Large intestine (tissue), 3 donors: Measurements from ENCODE around the gene GNG12. TPM values are rescaled to one million over a fixed set of nuclear protein-coding genes. Genes with fewer than 3 reads are reported as not detected.
A peak's percentile ranks its signal among the peaks of the same experiment; 100 is the strongest.
"Not testable (repeated sequence)": the region's sequence is repeated elsewhere in the genome, so short reads cannot be mapped to it uniquely, and the experiment has no call there.

Experiments
- DNase-seq, 2 donors: peaks; one replicate each; pipeline versions ENCODE4 v3.0.0 to v3.0.0-alpha.2; 2013
- H3K27ac ChIP-seq: one replicate; pipeline ENCODE4 v1.5.1; 2013; ENCODE audit warnings: low read length
- H3K27me3 ChIP-seq: 2 replicates; pipeline ENCODE4 v1.6.1; 2013; ENCODE audit warnings: low read length; ENCODE audit not compliant: control insufficient read depth, insufficient read depth
- H3K36me3 ChIP-seq: 2 replicates; pipeline ENCODE4 v1.6.1; 2013; ENCODE audit warnings: low read length; ENCODE audit not compliant: control insufficient read depth, insufficient read depth
- H3K4me1 ChIP-seq: one replicate; pipeline ENCODE4 v1.6.1; 2013; ENCODE audit warnings: low read length; ENCODE audit not compliant: control insufficient read depth, insufficient read depth
- H3K4me3 ChIP-seq: one replicate; pipeline ENCODE4 v1.5.1; 2013; ENCODE audit warnings: low read length
- H3K9me3 ChIP-seq: one replicate; pipeline ENCODE4 v1.6.1; 2013; ENCODE audit warnings: mild to moderate bottlenecking, low read depth, low read length, moderate library complexity; ENCODE audit not compliant: control insufficient read depth
- WGBS: methylation state at CpG from one replicate; pipeline ENCODE4 v1.1.5; 2013; ENCODE audit warnings: low lambda C conversion rate; ENCODE audit not compliant: insufficient coverage; 5-methylcytosine and 5-hydroxymethylcytosine counted together
- polyA plus RNA-seq: library from polyadenylated mRNA; unstranded; fragments of 120-200 nt; gene quantifications from one replicate; pipeline ENCODE4 v1.2.1, GENCODE V29; 2013

Gene GNG12
- polyA plus RNA-seq, 1 donor: 120 TPM

DNA sequence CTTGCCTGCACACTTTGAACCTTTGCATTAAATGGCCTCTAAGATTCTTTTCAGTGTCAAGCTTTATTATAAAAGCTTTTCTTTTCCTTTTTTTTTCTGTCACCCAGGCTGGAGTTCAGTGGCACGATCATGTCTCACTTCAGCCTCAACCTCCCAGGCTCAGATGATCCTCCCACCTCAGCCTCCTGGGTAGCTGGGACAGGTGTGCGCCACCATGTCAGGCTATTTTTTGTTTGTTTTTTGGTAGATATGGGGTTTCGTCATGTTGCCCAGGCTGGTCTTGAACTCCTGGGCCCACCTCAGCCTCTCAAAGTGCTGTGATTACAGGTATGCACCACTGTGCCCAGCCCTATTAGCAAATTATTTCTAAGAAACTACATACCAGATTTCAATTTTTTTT lies 95.4 kb downstream of the GNG12 start:
- peaks cover 37% of the 10 kb centered on the region for H3K4me1 ChIP-seq
- H3K4me3 ChIP-seq: no peak overlapping the region
- 100% methylated on average over 1 of the region's 3 CpGs for WGBS
- no peaks in the 10 kb centered on the region for H3K27me3 ChIP-seq
- no peaks in the 10 kb centered on the region for H3K9me3 ChIP-seq
- no peaks in the 10 kb centered on the region for H3K36me3 ChIP-seq
- DNase-seq: no peak
- no peak overlapping the region for H3K27ac ChIP-seq

DNA sequence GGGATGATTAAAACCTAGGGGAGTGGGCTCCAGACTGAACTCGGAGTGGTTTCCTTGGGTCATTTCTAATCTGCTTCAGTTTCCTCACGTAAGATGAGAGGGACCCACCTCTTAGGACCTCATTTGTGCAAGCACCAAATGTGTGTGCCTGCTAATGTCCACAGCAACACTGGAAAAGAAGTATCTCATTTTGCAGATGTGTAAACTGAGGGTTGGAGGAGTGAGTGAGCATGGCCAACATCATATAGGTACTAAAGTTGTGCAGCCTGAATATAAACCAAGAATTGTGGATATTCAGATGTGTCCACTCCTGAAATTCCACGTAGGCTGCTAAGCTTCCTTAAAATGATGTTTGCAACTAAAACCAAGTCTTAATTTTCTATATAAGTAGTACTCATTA lies 96.5 kb downstream of the GNG12 start:
- Histone ChIP-seq H3K4me3 (no peak overlapping the region), H3K4me1 (peaks cover 35% of the 10 kb centered on the region)
- 100% methylated on average over 1 of the region's 3 CpGs for WGBS

DNA sequence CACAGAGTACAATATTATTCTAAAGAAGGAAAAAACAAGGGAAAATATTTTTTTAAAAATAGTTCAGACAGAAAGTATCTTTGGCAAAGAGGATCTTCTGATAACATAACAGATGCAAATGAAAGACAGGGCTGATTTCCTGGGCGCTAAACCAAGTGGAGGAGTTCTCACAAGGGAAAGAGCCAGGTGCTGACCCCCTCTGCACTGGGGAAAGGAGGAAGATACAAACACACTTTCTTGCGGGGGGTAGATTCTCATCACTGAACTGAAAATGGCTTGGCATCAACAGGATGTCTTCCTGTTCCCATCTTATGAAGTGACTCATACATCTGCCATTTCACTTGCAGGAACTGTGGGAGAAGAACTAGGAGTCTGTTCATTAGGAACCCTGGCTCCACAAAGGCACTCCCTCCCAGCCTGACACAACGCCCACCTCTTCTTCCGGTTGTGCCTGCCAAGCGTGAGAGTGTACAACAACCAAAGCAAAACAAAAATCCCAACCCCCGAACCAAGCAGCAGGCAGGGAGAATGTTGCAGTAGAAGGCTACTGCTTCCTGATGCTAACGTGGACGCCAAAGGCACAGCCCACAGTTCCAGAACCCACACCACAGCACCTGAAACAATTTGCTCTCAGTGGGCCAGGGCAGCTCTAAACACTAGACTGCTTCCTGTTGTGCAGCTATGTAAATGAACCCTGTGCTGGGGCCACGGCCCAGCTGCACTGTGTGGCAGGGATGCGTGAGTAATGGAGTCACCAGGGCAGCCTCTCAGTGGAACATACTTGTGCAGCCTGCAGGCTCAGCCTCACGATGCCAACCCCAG lies 97.2 kb downstream of the GNG12 start:
- peak in 1 of 2 donors; percentile 46 for DNase-seq
- no peaks in the 10 kb centered on the region for H3K9me3 ChIP-seq
- peaks cover 29% of the 10 kb centered on the region for H3K4me1 ChIP-seq
- peaks cover 2% of the 10 kb centered on the region for H3K36me3 ChIP-seq
- no peaks in the 10 kb centered on the region for H3K27me3 ChIP-seq
- H3K4me3 ChIP-seq: no peak overlapping the region
- WGBS: no CpG with 5 or more reads among the region's 11 CpGs
- peak overlapping the region; percentile 5 for H3K27ac ChIP-seq

More for the DNA sequence above, 96.5 kb downstream of the GNG12 start:
- Histone ChIP-seq H3K9me3 (no peaks in the 10 kb centered on the region), H3K36me3 (no peaks in the 10 kb centered on the region), H3K27me3 (no peaks in the 10 kb centered on the region), H3K27ac (peak overlapping the region; percentile 5)
- DNase-seq: no peak

DNA sequence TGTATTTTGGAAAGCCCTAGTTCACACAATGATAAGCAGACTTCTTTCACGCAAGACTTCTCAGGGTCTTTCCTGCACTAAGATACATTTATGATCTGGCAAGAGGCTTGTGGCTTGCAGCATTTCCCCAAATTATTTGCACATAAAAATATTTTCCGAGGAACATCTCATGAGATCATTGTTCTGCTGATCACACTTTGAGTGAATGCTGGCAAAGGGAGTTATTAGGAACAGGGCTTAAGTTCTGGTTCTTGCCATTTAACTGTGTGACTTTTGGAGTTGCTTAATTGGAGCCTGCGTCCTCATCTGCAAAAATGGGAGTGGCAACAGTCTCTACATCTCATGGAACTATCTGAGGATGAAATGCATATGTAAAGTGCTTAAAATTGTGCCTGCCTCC lies 98.1 kb downstream of the GNG12 start:
- no peak overlapping the region for H3K27ac ChIP-seq
- H3K4me1 ChIP-seq: peaks cover 23% of the 10 kb centered on the region
- no CpG with 5 or more reads among the region's 3 CpGs for WGBS
- peaks cover 2% of the 10 kb centered on the region for H3K36me3 ChIP-seq
- no peaks in the 10 kb centered on the region for H3K27me3 ChIP-seq
- H3K4me3 ChIP-seq: no peak overlapping the region
- no peak for DNase-seq
- no peaks in the 10 kb centered on the region for H3K9me3 ChIP-seq

DNA sequence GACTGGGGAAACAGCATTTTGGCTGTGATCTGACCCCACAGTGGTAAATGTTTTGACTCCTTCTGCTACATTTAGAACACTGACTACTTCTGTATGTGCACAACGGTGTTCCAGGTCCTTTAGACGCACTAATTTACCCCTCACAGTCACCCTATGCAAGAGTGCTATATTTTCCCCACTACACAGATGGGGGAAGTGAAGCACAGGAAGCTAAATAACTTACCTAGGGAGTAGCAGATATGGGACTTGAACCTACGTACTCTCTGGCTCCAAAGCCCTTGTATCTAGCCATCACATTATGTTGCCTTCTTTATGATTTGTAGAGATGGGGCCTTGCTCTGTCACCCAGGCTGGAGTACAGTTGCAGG lies 99.0 kb downstream of the GNG12 start:
- no CpG with 5 or more reads among the region's 3 CpGs for WGBS
- peaks cover 21% of the 10 kb centered on the region for H3K4me1 ChIP-seq
- no peak overlapping the region for H3K27ac ChIP-seq
- H3K4me3 ChIP-seq: no peak overlapping the region
- H3K9me3 ChIP-seq: no peaks in the 10 kb centered on the region
- no peaks in the 10 kb centered on the region for H3K27me3 ChIP-seq
- peaks cover 2% of the 10 kb centered on the region for H3K36me3 ChIP-seq
- no peak for DNase-seq

DNA sequence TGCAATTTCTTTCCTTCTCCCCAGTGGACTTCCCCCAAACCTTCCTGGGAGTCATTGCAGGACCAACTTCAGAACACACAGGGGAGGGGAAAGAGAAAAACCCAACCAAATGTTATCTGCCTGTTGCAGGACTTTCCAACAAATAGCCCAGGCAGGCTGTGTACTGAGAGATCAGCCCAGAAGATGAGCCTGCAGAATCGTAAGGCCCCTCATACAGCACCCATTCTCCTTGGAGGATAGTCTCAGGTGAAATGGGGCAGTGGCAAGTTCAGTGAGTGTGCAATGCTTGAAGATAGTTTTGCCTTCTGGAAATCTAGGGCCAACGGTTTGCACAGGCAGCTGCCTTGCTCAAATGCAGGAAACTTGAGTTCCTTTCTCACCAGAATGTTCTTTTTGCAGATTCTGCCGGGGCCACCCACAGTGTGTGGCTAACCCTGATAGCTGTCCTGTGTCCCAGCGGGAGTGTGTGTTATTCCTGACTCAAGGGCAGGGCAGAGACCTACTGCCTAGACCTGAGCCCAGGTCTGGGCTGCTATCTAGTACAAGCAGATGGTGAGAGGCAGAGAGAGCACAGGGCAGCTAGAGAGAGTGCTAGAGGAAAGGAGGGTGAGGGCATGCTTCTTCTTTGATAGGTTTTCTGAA lies 99.5 kb downstream of the GNG12 start:
- peaks cover 2% of the 10 kb centered on the region for H3K36me3 ChIP-seq
- H3K27ac ChIP-seq: no peak overlapping the region
- no peak overlapping the region for H3K4me3 ChIP-seq
- H3K27me3 ChIP-seq: no peaks in the 10 kb centered on the region
- peaks cover 21% of the 10 kb centered on the region for H3K4me1 ChIP-seq
- no peaks in the 10 kb centered on the region for H3K9me3 ChIP-seq
- WGBS: no CpG with 5 or more reads among the region's 4 CpGs
- no peak for DNase-seq

DNA sequence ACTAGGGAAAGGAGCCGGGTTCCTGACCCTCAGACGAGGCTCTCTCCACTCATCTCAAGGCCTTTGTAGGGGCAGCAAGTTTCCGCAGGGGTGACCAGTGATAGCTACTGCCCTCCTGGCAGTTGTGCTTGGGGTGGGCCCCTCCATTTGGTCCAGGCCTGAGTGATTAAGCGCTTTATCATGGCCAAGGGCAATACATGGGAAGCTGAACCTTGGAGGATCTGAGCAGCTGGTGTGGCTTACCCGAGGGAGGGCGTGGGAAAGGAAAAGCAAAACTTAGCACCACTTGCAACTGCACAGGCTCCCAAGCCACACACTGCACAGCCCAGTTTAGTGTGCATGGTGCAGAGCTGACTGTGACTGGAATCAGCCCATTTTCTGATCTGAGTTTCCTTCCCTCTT lies 100.5 kb downstream of the GNG12 start:
- Histone ChIP-seq H3K27ac (no peak overlapping the region), H3K4me1 (peaks cover 11% of the 10 kb centered on the region), H3K4me3 (no peak overlapping the region), H3K27me3 (no peaks in the 10 kb centered on the region), H3K36me3 (peaks cover 2% of the 10 kb centered on the region), H3K9me3 (no peaks in the 10 kb centered on the region)
- DNase-seq: peak in 1 of 2 donors; percentile 48
- no CpG with 5 or more reads among the region's 6 CpGs for WGBS

DNA sequence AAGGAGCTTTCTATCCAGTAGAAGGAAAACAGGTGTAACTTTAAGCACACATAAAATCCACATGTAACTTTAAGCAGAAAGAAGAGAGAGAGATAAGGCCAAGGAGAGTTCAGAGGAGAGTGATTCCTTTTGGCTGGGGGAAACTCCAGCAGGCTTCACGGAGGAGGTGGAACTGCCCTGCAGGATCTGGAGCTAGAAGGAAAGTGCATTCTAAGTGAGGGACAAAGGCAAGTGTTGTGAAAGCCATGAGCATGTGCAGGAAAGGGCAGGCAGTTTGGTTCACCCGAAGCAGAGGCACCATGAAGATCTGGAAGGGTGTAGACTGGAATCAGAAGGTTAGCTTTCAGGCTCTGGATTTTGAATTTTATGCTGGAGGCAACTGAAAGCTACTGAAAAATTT lies 101.9 kb downstream of the GNG12 start:
- no peak for DNase-seq
- Histone ChIP-seq H3K27ac (no peak overlapping the region), H3K27me3 (no peaks in the 10 kb centered on the region), H3K9me3 (no peaks in the 10 kb centered on the region), H3K4me3 (no peak overlapping the region), H3K36me3 (peaks cover 2% of the 10 kb centered on the region), H3K4me1 (no peaks in the 10 kb centered on the region)
- WGBS: no CpG with 5 or more reads among the region's 2 CpGs

DNA sequence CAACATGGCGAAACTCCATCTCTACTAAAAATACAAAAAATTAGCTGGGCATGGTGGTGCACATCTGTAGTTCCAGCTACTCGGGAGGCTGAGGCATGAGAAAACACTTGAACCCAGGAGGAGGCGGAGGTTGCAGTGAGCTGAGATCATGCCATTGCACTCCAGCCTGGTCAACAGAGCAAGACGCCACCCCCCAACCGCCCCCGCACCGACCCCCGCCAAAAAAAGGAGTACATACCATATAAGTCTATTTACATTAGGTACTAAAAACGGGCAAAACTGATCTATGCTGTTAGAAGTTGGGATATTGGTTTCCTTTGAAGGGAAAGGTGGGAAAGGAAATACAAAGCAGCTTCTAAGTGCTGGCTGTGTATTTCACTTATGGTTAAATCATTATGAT lies 103.0 kb downstream of the GNG12 start:
- not testable (repeated sequence) for DNase-seq, H3K9me3 ChIP-seq, H3K27ac ChIP-seq, H3K4me1 ChIP-seq, H3K27me3 ChIP-seq, H3K36me3 ChIP-seq, H3K4me3 ChIP-seq
- WGBS: 71% methylated on average over 1 of the region's 9 CpGs

DNA sequence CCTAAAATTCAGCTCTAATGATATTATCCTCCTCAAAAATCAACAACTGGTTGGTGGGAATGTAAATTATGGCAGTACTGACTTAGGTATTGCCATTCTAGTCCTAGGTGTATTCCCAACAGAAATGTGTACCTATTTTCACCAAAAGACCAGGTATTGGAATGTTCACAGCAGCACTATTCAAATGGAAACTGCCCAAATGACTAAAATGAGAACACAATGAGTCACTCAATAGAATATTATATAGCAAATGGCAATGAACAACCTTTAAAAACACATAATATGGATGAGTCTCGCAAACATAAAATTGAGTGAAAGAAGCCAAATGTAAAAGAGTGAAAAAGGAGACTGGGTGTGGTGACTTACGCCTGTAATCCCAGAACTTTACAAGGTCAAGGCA lies 103.4 kb downstream of the GNG12 start:
- Histone ChIP-seq H3K27ac (no peak overlapping the region), H3K9me3 (no peaks in the 10 kb centered on the region), H3K27me3 (no peaks in the 10 kb centered on the region), H3K4me3 (no peak overlapping the region), H3K36me3 (peaks cover 2% of the 10 kb centered on the region), H3K4me1 (peaks cover 5% of the 10 kb centered on the region)
- WGBS: 100% methylated on average over 2 of the region's 2 CpGs
- no peak for DNase-seq

DNA sequence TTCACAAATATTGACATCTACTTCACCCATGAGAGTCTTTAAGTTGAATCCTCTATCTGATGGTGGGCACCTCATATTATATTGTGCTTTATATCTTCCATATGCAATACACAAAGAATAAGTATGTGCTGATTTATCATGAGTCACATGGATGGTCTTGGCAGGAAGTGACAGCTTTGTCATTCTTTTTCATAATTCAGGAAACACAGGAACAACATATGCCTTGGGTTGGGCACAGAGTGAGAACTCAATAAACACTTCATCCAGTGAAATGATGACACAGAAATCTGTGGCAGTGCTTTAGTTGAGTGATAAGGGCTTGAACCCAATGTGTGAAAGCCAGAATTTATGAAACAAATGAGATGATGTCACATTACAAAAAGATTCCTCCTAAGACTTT lies 107.0 kb downstream of the GNG12 start:
- DNase-seq: no peak
- Histone ChIP-seq H3K36me3 (no peaks in the 10 kb centered on the region), H3K27ac (no peak overlapping the region), H3K27me3 (no peaks in the 10 kb centered on the region), H3K4me1 (peaks cover 18% of the 10 kb centered on the region), H3K9me3 (no peaks in the 10 kb centered on the region), H3K4me3 (no peak overlapping the region)
